CD4-positive, alpha-beta T cell (primary cell): ENCODE results near the gene PNRC1. TPM values are rescaled to one million over a fixed set of nuclear protein-coding genes. Genes with fewer than 3 reads are reported as not detected.

Experiments used
- ATAC-seq: fragments of 200-7000 bp; cut with Tn5 transposase; one replicate; pipeline ENCODE4 v1.10.0; 2022; ENCODE audit warnings: mild to moderate bottlenecking; ENCODE audit not compliant: poor library complexity
- CTCF ChIA-PET: fragments of 350-600 bp; sonication (Branson Sonifier 250); formaldehyde crosslinking; loops from one replicate; lab custom pipeline; 2021; ENCODE audit warnings: antibody characterized with exemption, inconsistent platforms; lab: Charles Lee
- POLR2A ChIA-PET: fragments of 350-600 bp; sonication (Branson Sonifier 250); formaldehyde crosslinking; loops from one replicate; lab custom pipeline; 2021; ENCODE audit warnings: antibody characterized with exemption, inconsistent platforms; lab: Charles Lee
- DNase-seq, 14 experiments: peaks; one replicate each; pipeline ENCODE4 v3.0.0-alpha.2; 2013 to 2020; ENCODE audit warnings: mixed read lengths in 2 of 14
- H3K27ac ChIP-seq, 2 donors: one replicate each; pipeline versions ENCODE4 v1.5.1 to v1.7.0; 2013; ENCODE audit warnings: low read length in 2 of 2, low read depth in 1 of 2, mild to moderate bottlenecking in 1 of 2
- H3K27me3 ChIP-seq, 2 experiments: 1 replicate in 1 of 2; 2 replicates in 1 of 2; pipeline versions ENCODE4 v1.6.1 to v1.7.0; 2013; ENCODE audit warnings: low read length in 2 of 2, control low read depth in 1 of 2, mild to moderate bottlenecking in 1 of 2, moderate library complexity in 1 of 2; ENCODE audit not compliant: insufficient read depth in 2 of 2, control insufficient read depth in 1 of 2
- H3K36me3 ChIP-seq: one replicate; pipeline ENCODE4 v1.6.1; 2013; ENCODE audit warnings: low read length, control low read depth; ENCODE audit not compliant: insufficient read depth
- H3K4me1 ChIP-seq: one replicate; pipeline ENCODE4 v1.6.1; 2013; ENCODE audit warnings: low read length, control low read depth; ENCODE audit not compliant: insufficient read depth
- H3K4me3 ChIP-seq: one replicate; pipeline ENCODE4 v1.5.1; 2013; ENCODE audit warnings: mild to moderate bottlenecking, low read length, moderate library complexity
- H3K9me3 ChIP-seq, 2 experiments: 1 replicate in 1 of 2; 2 replicates in 1 of 2; pipeline versions ENCODE4 v1.6.1 to v1.7.0; 2013; ENCODE audit warnings: low read length in 2 of 2, mild to moderate bottlenecking in 2 of 2, control low read depth in 1 of 2, moderate library complexity in 1 of 2; ENCODE audit not compliant: control insufficient read depth in 1 of 2, insufficient read depth in 1 of 2
- H3K27ac Mint-ChIP-seq: one replicate; pipeline ENCODE4 v1.8.0; 2020; ENCODE audit warnings: mixed read lengths
- H3K27me3 Mint-ChIP-seq: one replicate; pipeline ENCODE4 v1.8.0; 2021; ENCODE audit warnings: mixed read lengths
- H3K36me3 Mint-ChIP-seq: one replicate; pipeline ENCODE4 v1.8.0; 2021; ENCODE audit warnings: low read depth, mixed read lengths
- H3K4me1 Mint-ChIP-seq: one replicate; pipeline ENCODE4 v1.8.0; 2021; ENCODE audit warnings: low read depth, mixed read lengths
- H3K4me3 Mint-ChIP-seq: one replicate; pipeline ENCODE4 v1.8.0; 2020; ENCODE audit warnings: mild to moderate bottlenecking, mixed read lengths
- H3K9me3 Mint-ChIP-seq: one replicate; pipeline ENCODE4 v1.8.0; 2020; ENCODE audit warnings: mixed read lengths
- CTCF ChIP-seq: fragments of 200-600 bp; IDR thresholded peaks from one replicate; pipeline ENCODE4 v1.8.0; 2022; ENCODE audit warnings: antibody characterized with exemption, mild to moderate bottlenecking
- intact Hi-C, 2 experiments: fragments of 100-400 bp; cut with DNase I in 1 of 2; cut with micrococcal nuclease in 1 of 2; formaldehyde crosslinking; loops; one replicate each; pipeline versions ENCODE4 v1.15.1 to v1.9.0; 2023 to 2025; cut with DNase I, micrococcal nuclease
- total RNA-seq, 174 experiments: library from RNA in 2 of 174; stranded (reverse) in 2 of 174; gene quantifications; one replicate each; pipeline ENCODE4 v1.2.3 and lab custom pipeline; 2021 to 2026

Gene PNRC1
- total RNA-seq, 2 experiments from 2014 or later: 974 to 1,023 TPM

GRCh38 chr6:89081423-89082322, 1.1 kb downstream of the PNRC1 start:
- Histone ChIP-seq H3K27me3 (no peaks in the 10 kb centered on the region), H3K27ac (peak overlapping the region; percentile 96 to 100), H3K4me1 (peaks cover 34% of the 10 kb centered on the region), H3K4me3 (peak overlapping the region; percentile 96), H3K36me3 (peaks cover 35% of the 10 kb centered on the region), H3K9me3 (no peaks in the 10 kb centered on the region)
- peaks cover 67% of the 10 kb centered on the region for H3K36me3 Mint-ChIP-seq
- H3K27me3 Mint-ChIP-seq: peaks cover 5% of the 10 kb centered on the region
- ChIA-PET CTCF (interaction anchor here (2.3 kb wide), 1 partner anchor 118 kb away, joined by 8 read pairs; the partner anchor contains the start of gene RNGTT), POLR2A (interaction anchor here (0.5 to 7.1 kb wide), 25 partner anchors 8 to 1929 kb away, joined by 3 to 212 read pairs (median 11); partner anchors contain the start of genes CASP8AP2, LYRM2, MDN1 and PM20D2)
- peak overlapping the region; percentile 97 for H3K27ac Mint-ChIP-seq
- TF ChIP-seq CTCF: no peak
- H3K4me3 Mint-ChIP-seq: peak overlapping the region; percentile 95
- H3K4me1 Mint-ChIP-seq: peaks cover 51% of the 10 kb centered on the region
- H3K9me3 Mint-ChIP-seq: no peaks in the 10 kb centered on the region
- ATAC-seq (peak; percentile 50), DNase-seq (peak; percentile 98 to 100 (median 99))
- intact Hi-C loops: loop anchor here (2.0 to 10.0 kb wide), 8 partner anchors 63 to 1927 kb away; partner anchors contain the start of genes UBE2J1 (in 2 of the 2), CASP8AP2 (in 1 of the 2), RNGTT (in 1 of the 2) and SLC35A1 (in 1 of the 2)

- POLR2A ChIA-PET: interaction anchor here (2.3 to 7.1 kb wide), 9 partner anchors 9 to 274 kb away, joined by 8 to 212 read pairs (median 50); partner anchors contain the start of genes PM20D2, RNGTT, SRSF12 and UBE2J1
- H3K4me3 Mint-ChIP-seq: peak overlapping the region; percentile 95
- H3K4me1 Mint-ChIP-seq: peaks cover 53% of the 10 kb centered on the region
- DNase-seq (peak in 3 of 14 experiments; percentile 37 to 54 (median 39)), ATAC-seq (no peak)
- H3K36me3 Mint-ChIP-seq: peaks cover 72% of the 10 kb centered on the region
- H3K27ac Mint-ChIP-seq: peak overlapping the region; percentile 97
- peaks cover 35% of the 10 kb centered on the region for H3K36me3 ChIP-seq
- H3K4me1 ChIP-seq: peaks cover 34% of the 10 kb centered on the region
- H3K27ac ChIP-seq: peak overlapping the region; percentile 94 to 96
- H3K9me3 ChIP-seq: no peaks in the 10 kb centered on the region
- TF ChIP-seq CTCF: no peak
- H3K4me3 ChIP-seq: peak overlapping the region; percentile 96
- no peaks in the 10 kb centered on the region for H3K9me3 Mint-ChIP-seq
- intact Hi-C loops: loop anchor here (5.0 to 10.0 kb wide), 6 partner anchors 120 to 1928 kb away; partner anchors contain the start of genes UBE2J1 (in 2 of the 2), CASP8AP2 (in 1 of the 2), RNGTT (in 1 of the 2) and SLC35A1 (in 1 of the 2)
- peaks cover 5% of the 10 kb centered on the region for H3K27me3 Mint-ChIP-seq
- CTCF ChIA-PET: interaction anchor here (2.3 kb wide), 1 partner anchor 118 kb away, joined by 8 read pairs; the partner anchor contains the start of gene RNGTT
- no peaks in the 10 kb centered on the region for H3K27me3 ChIP-seq
Measured at GRCh38 chr6:89082486-89082891, 1.9 kb downstream of the PNRC1 start.

- TF ChIP-seq CTCF: no peak
- H3K27me3 Mint-ChIP-seq: peaks cover 5% of the 10 kb centered on the region
- ChIA-PET CTCF (interaction anchor here (2.0 kb wide), 1 partner anchor 61 kb away, joined by 6 read pairs; the partner anchor contains the start of gene PM20D2), POLR2A (interaction anchor here (0.9 to 5.9 kb wide), 10 partner anchors 11 to 287 kb away, joined by 3 to 71 read pairs (median 8); partner anchors contain the start of genes PM20D2, RNGTT and UBE2J1)
- ATAC-seq (no peak), DNase-seq (no peak)
- Histone ChIP-seq H3K36me3 (peaks cover 35% of the 10 kb centered on the region), H3K27me3 (no peaks in the 10 kb centered on the region), H3K4me1 (peaks cover 21% of the 10 kb centered on the region), H3K27ac (no peak overlapping the region), H3K4me3 (no peak overlapping the region), H3K9me3 (no peaks in the 10 kb centered on the region)
- H3K4me1 Mint-ChIP-seq: peaks cover 59% of the 10 kb centered on the region
- peaks cover 72% of the 10 kb centered on the region for H3K36me3 Mint-ChIP-seq
- H3K27ac Mint-ChIP-seq: peak overlapping the region; percentile 97
- intact Hi-C loops: loop anchor here (5.0 to 10.0 kb wide), 6 partner anchors 122 to 1930 kb away; partner anchors contain the start of genes UBE2J1 (in 2 of the 2), CASP8AP2 (in 1 of the 2), RNGTT (in 1 of the 2) and SLC35A1 (in 1 of the 2)
- H3K9me3 Mint-ChIP-seq: no peaks in the 10 kb centered on the region
- peak overlapping the region; percentile 75 for H3K4me3 Mint-ChIP-seq
Measured at GRCh38 chr6:89084542-89084941, 4.0 kb downstream of the PNRC1 start.
